SKM-1 treated with dmso at 0.1 percent for 144 hours (cell line): Measurements from ENCODE around the gene CCDC18.
"Not testable (repeated sequence)": the region's sequence is repeated elsewhere in the genome, so short reads cannot be mapped to it uniquely, and the experiment has no call there.

Experiments used
- DNase-seq: peaks from one replicate; lab custom pipeline; 2025; ENCODE audit not compliant: unreplicated experiment; lab: John Stamatoyannopoulos, UW

CCDC18 gene

DNA sequence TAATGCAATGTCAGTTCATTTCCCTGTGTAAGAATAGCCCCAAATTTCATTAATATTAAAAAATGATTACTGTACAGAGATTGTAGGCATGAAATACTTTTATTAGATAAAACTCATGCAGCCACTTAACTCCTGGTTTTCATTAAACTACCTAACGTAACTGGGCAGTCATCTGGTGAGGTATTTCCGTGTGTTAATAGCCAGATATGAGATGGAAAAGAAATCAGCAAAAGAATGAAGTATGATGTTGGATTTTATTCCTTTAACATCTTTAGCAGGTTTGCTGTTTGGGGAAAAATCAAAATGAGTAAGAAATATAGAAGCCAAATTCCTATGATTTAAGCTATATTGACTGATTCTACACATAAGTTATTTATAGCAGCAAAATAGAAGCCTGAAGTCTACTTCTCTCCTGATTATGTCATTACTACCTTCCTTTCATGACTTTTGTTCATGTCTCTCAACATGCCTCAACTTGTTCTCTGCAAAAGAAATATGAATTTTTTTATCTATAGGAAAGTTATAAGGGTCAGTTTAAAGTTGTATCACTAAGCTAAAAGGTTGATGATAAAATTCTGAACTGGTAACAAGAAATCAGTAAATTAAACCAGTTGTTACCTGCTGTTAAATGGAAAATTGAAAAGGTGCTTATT lies 42.6 kb downstream of the CCDC18 start:
- no peak for DNase-seq

DNA sequence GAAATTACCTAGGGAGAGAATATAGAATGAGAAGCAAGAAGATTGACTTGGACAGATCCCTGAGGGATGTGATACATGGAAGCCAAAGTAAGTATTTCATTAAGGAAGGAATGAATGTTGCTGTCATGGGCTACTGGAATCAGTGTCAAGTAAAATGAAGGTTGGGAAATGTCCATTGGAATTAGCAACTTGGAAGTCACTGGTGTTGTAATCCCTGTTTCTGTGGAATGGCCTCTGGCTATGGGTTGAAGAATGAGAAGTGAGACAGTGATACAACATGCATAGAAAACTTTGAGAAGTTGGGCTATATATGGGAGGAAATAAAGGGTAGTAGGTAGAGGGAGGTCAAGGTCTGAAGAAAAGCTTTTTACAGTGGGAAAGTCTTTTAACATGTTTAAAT lies 54.7 kb downstream of the CCDC18 start:
- DNase-seq, result no peak

- DNase-seq, result no peak
Observed at GRCh38 chr1:93237021-93237420, 56.5 kb downstream of the CCDC18 start.

DNA sequence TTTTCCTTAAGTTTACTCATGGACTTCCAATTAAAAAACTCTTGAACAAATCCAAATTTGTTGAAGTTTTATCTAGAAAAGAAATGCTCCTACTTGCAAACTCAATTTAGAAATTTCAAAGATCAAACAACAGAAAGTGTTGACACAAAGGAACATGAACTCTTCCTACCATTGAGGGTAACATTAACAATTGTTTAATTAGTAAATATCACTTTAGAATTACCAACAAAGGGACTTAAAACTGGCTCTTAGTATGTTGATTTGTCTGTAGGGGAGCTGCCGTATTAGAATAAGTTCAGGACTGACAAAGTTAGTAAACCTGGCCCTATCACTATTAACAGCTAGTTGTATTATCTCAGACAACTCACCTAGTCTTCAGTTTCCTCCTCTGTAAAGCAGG lies 57.9 kb downstream of the CCDC18 start:
- no peak for DNase-seq

- DNase-seq, result no peak
Observed at GRCh38 chr1:93239863-93240262, 59.3 kb downstream of the CCDC18 start.

DNA sequence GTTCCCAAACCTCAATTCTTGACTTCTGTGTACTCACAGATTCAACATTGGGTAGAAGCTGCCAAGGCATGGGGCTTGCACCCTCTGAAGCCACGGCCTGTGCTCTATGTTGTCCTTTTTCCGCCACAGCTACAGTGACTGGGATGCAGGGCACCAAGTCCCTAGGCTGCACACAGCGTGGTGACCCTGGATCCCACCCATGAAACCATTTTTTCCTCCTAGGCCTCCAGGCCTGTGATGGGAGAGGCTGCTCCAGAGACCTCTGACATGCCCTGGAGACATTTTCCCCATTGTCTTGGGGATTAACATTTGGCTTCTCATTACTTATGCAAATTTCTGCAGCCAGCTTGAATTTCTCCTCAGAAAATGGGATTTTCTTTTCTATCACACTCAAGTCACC lies 62.7 kb downstream of the CCDC18 start:
- not testable (repeated sequence) for DNase-seq

GRCh38 chr1:93244298-93245069 lies 64.0 kb downstream of the CCDC18 start:
- no peak for DNase-seq

DNA sequence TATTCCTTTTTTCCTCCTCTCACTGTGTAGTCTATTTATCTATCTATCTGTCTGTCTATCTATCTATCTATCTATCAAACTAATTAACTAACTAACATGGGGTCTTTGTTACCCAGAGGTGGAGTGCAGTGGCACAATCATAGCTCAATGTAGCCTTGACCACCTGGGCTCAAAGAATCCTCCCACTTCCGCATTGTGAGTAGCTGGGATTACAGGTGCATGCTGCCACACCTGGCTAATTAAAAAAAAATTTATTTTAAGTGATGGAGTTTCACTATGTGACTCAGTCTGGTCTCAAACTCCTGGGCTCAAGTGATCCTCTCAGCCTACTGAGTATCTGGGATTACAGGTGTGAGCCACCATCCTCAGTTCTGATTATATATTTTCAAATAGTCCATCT lies 71.4 kb downstream of the CCDC18 start:
- DNase-seq, result no peak

DNA sequence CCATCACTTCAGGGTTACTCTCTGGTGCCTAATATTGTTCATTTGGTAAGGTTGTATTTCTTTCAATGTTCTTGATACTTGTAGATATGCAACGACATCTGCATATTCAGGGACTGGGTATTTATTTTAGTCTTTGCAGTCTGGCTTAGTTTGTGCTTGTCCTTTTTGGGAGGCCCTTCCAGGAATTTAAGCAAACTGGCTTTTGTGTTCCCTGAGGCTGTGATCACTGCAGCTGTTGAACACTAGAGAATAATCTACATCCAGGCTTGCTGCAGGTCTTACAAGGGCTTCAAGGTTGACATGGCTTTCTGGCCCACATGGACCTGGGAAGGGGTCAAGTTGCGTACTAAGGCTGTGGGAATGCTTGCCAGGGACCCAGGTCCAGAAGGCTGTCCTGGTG lies 72.1 kb downstream of the CCDC18 start:
- no peak for DNase-seq

- no peak for DNase-seq
Observed at GRCh38 chr1:93253516-93253915, 73.0 kb downstream of the CCDC18 start.

DNA sequence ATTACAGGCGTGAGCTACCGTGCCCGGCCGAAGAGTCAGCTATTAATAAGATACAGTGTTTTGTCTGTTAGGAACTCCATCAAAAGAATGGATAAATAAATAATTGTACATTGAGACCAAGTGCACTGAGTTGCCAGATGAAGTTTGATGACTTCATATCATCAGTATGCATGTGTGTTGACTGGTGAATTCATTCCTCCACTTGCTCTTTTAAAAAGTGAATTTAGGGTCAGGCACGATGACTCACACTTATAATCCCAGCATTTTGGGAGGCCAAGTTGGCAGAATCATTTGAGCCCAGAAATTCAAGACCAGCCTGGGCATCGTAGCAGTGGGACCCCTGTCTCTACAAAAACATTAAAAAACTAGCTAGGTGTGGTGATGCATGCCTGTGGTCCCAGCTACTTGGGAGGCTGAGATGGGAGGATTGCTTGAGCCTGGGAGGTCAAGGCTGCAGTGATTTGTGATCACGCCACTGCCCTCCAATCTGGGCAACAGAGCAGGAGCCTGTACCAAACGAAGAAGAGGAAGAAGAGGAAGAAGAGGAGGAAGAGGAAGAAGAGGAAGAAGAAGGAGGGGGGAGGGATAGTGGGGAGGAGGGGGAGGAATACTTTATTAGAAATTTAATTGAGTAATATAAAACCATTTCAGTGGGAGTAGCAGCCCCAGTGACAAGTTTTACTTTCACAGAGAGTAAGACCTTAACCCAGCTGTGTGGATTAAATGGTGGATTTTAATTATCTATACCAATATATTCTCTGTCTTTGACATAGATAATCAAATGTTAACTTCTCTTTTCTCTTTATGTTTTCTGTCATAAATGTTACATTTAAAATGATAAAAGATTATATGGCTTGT lies 74.9 kb downstream of the CCDC18 start:
- no peak for DNase-seq

- DNase-seq, result no peak
Observed at GRCh38 chr1:93256433-93256832, 75.9 kb downstream of the CCDC18 start.

DNA sequence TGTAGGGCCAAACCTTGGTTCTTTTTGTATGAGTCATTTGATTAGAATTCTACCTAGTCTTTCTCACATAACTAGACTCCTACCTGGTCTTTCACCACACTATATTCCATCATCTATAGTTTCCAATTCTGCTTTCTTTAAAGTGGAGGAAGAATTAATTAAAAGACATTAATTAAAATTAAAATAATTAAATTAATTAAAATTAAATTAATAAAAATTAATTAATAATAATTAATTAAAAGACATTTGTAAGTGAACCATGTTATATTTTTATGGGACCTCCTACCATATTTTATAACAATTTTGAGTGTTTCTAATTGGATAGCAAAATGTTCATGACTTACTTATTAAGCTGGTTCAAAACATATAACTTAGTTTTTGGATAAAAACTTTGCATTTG lies 77.4 kb downstream of the CCDC18 start:
- DNase-seq, result no peak

DNA sequence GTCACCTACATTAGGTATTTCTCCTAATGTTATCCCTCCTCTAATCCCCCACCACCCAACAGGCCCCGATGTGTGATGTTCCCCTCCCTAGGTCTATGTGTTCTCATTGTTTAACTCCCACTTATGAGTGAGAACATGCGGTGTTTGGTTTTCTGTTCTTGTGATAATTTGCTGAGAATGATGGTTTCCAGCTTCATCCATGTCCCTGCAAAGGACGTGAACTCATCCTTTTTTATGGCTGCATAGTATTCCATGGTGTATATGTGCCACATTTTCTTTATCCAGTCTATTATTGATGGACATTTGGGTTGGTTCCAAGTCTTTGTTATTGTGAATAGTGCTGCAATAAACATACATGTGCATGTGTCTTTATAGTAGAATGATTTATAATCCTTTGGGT lies 80.2 kb downstream of the CCDC18 start:
- not testable (repeated sequence) for DNase-seq

GRCh38 chr1:93262645-93263044 lies 82.1 kb downstream of the CCDC18 start:
- DNase-seq, result no peak

DNA sequence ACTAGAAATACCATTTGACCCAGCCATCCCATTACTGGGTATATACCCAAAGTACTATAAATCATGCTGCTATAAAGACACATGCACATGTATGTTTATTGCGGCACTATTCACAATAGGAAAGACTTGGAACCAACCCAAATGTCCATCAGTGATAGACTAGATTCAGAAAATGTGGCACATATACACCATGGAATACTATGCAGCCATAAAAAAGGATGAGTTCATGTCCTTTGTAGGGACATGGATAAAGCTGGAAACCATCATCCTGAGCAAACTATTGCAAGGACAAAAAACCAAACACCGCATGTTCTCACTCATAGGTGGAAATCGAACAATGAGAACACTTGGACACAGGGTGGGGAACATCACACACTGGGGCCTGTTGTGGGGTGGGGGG lies 88.4 kb downstream of the CCDC18 start:
- not testable (repeated sequence) for DNase-seq

- not testable (repeated sequence) for DNase-seq
Observed at GRCh38 chr1:93275262-93275633, 94.7 kb downstream of the CCDC18 start.

GRCh38 chr1:93275634-93276295 lies 95.2 kb downstream of the CCDC18 start:
- DNase-seq, result no peak

DNA sequence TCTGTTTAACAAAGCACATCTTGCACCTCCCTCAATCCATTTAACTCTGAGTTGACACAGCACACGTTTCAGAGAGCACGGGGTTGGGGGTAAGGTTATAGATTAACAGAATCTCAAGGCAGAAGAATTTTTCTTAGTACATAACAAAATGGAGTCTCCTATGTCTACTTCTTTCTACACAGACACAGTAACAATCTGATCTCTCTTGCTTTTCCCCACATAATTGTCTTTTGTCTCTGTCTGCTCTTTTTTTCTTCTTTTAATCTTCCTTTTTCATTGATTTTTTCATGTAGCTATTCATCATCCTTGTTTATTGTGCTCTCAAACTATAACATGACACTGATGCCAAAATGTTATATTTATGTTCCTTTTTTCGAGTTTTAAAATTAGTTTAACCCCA lies 97.0 kb downstream of the CCDC18 start:
- not testable (repeated sequence) for DNase-seq

DNA sequence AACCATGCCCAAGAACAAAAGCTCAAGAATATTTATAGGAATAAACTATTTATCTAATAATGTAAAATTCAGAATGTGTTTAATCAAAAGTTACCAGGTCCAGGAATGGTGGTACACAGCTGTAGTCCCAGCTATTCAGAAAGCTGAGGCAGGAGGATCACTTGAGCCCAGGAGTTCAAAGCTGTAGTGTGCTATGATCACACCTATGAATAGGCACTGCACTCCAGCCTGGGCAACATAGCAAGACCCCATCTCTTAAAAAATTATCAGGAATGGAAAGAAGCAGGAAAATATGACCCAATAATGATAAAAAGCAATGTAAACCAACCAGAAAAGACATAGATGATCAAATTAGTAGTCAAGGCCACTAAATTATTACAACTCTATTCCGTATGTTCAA lies 103.0 kb downstream of the CCDC18 start:
- no peak for DNase-seq

DNA sequence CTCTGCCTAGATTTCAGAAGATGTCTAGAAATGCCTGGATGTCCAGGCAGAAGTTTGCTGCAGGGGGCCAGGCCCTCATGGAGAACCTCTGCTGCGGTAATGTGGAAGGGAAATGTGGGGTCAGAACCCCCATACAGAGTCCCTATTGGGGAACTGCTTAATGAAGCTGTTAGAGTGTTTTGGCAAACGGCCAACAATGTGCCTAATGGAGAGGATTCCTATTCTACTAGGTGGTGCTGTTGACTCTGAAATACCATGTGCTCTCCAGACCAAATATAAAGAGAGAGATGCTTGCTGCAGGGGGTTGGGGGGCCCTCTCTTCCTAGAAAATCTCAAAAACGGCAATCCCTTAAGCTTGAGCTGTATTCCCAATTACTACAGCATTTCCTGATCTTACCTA lies 108.0 kb downstream of the CCDC18 start:
- DNase-seq, result no peak
